Retinal pigment epithelial cell (primary cell): ENCODE measurements around the gene BEND3.
A peak's percentile ranks its signal among the peaks of the same experiment; 100 is the strongest.
"Not testable (repeated sequence)": the region's sequence is repeated elsewhere in the genome, so short reads cannot be mapped to it uniquely, and the experiment has no call there.

Experiments
- DNase-seq: peaks from one replicate; pipeline ENCODE4 v3.0.0-alpha.2; 2010; ENCODE audit warnings: low read depth
- H3K4me3 ChIP-seq: 2 replicates; pipeline ENCODE4 v1.5.1; 2011; ENCODE audit warnings: mild to moderate bottlenecking, low read length, control low read depth, moderate library complexity
- CTCF ChIP-seq: conservative IDR thresholded peaks from 2 replicates; pipeline ENCODE4 v1.5.1; 2011; ENCODE audit warnings: low read depth, low read length, control low read depth, inconsistent platforms

The BEND3 gene

DNA sequence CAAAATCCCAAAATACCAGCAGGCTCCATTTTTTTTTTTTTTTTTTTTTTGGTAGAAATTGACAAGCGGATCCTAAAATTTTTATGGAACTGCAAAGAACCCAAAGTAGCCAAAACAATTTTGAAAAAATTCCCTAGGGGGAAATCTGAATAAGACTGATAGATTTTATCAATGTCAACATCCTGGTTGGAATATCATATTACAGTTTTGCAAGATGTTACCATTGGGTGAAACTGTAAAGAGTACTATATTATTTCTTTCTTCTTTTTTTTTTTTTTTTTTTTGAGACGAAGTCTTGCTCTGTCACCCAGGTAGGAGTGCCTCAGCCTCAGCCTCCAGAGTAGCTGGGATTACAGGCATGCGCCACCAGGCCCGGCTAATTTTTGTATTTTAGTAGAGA lies 29.4 kb upstream of the BEND3 start:
- no peak for DNase-seq
- TF ChIP-seq CTCF = no peak
- no peak overlapping the region for H3K4me3 ChIP-seq

DNA sequence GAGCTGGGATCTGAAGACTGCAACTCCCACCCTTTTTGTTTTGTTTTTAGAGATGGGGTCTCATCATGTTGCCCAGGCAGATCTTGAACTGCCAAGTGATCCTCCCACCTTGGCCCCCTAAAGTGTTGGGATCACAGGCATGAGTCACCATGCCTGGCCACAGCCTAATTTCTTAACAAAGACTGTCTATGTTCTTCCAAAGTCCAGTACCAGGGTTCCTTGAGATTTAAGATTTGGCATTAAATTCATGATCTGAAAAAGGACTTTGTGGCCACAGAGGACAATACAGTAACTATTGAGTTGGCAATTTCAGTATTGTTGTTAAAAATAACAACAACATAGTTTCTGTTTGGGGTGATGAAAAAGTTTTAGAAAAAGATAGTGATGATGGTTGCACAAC lies 28.7 kb upstream of the BEND3 start:
- TF ChIP-seq CTCF = no peak
- no peak for DNase-seq
- H3K4me3 ChIP-seq = no peak overlapping the region

- no peak for DNase-seq
- TF ChIP-seq CTCF = no peak
- H3K4me3 ChIP-seq = no peak overlapping the region
These were observed 25.3 kb upstream of the BEND3 start for GRCh38 chr6:107140581-107140980.

DNA sequence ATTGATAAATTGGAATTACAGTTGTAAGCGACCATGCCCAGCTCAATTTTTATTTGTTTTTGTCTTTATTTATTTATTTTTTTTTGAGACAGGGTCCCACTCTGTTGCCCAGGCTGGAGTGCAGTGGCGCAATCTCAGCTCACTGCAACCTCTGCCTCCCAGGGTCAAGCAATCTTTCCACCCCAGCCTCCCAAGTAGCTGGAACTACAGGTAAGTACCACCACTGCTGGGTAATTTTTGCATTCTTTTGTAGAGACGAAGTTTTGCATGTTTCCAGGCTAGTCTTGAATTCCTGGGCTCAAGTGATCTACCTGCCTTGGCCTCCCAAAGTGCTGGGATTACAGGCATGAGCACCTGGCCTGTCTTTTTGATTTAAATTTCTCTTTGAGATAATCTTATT lies 21.0 kb upstream of the BEND3 start:
- DNase-seq, H3K4me3 ChIP-seq: not testable (repeated sequence)

- not testable (repeated sequence) for DNase-seq, H3K4me3 ChIP-seq
These were observed 19.8 kb upstream of the BEND3 start for GRCh38 chr6:107135048-107135680.

DNA sequence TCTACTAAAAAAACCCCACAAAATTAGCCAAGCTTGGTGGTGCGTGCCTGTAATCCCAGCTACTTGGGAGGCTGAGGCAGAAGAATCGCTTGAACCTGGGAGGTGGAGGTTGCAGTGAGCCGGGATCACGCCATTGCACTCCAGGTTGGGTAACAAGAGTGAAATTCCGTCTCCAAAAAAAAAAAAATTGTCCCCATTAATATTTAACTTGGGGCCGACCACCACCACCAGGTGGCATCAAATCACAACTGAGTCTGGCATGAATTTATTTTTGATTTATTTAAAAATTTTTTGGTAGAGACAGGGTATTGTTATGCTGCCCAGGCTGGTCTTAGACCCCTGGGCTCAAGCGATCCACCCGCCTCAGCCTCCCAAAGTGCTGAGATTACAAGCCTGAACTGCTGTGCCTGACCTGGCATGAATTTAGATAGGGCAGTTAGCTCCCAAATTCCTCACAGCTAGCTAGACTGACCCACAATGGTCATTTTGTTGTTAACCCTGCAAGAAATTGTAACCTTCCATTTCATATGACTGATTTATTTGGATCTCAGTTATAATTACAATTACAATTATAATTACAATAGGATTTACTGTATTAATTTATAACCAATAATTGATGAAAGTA lies 17.1 kb upstream of the BEND3 start:
- no peak for DNase-seq
- TF ChIP-seq CTCF = peak; percentile 57
- H3K4me3 ChIP-seq = no peak overlapping the region

DNA sequence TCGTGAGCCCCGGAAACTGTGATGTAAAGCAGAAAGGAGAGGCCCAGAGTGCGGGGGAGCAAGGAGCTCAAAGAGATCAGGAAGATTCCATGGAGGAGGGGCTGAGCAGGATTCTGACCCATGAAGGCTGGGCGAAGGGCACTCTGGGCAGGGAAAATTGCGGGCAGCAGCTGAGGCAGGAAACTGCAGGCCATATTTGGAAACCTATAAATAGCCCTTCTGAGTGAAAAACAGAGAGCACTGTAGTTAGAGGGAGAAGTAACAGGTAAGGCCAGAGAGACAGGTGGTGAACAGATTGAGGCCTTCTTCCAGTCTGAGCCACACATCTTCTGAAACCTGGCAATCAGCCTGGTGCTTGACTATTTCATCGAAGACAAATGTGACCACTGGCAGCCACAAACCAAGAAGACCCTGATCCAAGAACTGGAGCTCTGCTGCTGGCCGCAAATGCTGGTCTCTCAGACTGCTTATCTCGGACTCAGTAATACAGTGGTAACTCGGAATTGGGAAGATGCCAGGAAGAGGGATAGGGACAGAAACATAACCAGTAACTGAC lies 14.1 kb upstream of the BEND3 start:
- no peak overlapping the region for H3K4me3 ChIP-seq
- TF ChIP-seq CTCF = no peak
- DNase-seq = no peak

GRCh38 chr6:107128577-107128976 lies 13.3 kb upstream of the BEND3 start:
- DNase-seq = no peak
- no peak for TF ChIP-seq CTCF
- no peak overlapping the region for H3K4me3 ChIP-seq
